Activated B cell treated with CpG ODN at 0.5 μM for 24 hours (primary cell): Measurements from ENCODE around the gene CHAF1A. TPM values are rescaled to one million over a fixed set of nuclear protein-coding genes. Genes with fewer than 3 reads are reported as not detected.

Source experiments
- ATAC-seq: fragments of 200-7000 bp; cut with Tn5 transposase; one replicate; pipeline ENCODE4 v1.10.0; 2021; ENCODE audit warnings: low read depth, mild to moderate bottlenecking, moderate library complexity
- CTCF ChIA-PET: fragments of 350-600 bp; sonication (Branson Sonifier 250); formaldehyde crosslinking; loops from one replicate; lab custom pipeline; 2021; ENCODE audit warnings: antibody characterized with exemption; lab: Charles Lee
- POLR2A ChIA-PET: fragments of 350-600 bp; sonication (Branson Sonifier 250); formaldehyde crosslinking; loops from one replicate; lab custom pipeline; 2021; ENCODE audit warnings: antibody characterized with exemption; lab: Charles Lee
- DNase-seq: peaks from one replicate; pipeline ENCODE4 v3.0.0; 2022
- H3K27ac Mint-ChIP-seq: one replicate; pipeline ENCODE4 v1.8.0; 2020; ENCODE audit warnings: mixed read lengths
- H3K27me3 Mint-ChIP-seq: one replicate; pipeline ENCODE4 v1.8.0; 2021; ENCODE audit warnings: mixed read lengths
- H3K36me3 Mint-ChIP-seq: one replicate; pipeline ENCODE4 v1.8.0; 2021; ENCODE audit warnings: low read depth, mixed read lengths
- H3K4me1 Mint-ChIP-seq: one replicate; pipeline ENCODE4 v1.8.0; 2021; ENCODE audit warnings: mixed read lengths
- H3K4me3 Mint-ChIP-seq: one replicate; pipeline ENCODE4 v1.8.0; 2020; ENCODE audit warnings: mild to moderate bottlenecking, mixed read lengths
- H3K9me3 Mint-ChIP-seq: one replicate; pipeline ENCODE4 v1.8.0; 2020; ENCODE audit warnings: mixed read lengths
- intact Hi-C: fragments of 100-400 bp; cut with micrococcal nuclease; formaldehyde crosslinking; loops from one replicate; pipeline ENCODE4 v1.15.1; 2024
- total RNA-seq: library from RNA; stranded (reverse); gene quantifications from 2 replicates; pipeline ENCODE4 v1.2.3, GENCODE V29; 2022
- TF ChIP-seq, protein P1 (sequence below): fragments of 200-600 bp; IDR thresholded peaks from one replicate; pipeline ENCODE4 v1.8.0; 2022; ENCODE audit warnings: antibody characterized with exemption, mild to moderate bottlenecking

CHAF1A gene
- total RNA-seq, 1 donor from 2014 or later, result 19.2 TPM

DNA sequence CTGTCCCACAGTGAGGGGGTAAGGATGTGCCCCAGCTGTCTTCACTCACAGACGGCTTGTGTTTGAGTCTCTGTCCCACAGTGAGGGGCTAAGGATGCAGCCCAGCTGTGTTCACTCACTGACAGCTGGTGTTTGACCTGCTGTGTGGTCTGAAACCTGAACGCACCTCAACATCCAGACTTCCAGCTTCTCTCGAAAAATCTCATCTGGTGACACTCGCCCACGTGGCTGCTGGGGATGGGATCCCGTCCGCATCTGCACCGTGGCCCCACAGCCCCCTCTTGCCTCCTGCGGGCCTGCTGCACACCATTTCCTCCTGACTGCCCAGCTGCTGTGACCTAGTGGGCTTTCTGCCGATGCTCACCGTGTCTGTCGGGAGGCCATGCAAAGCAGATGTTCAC, 27.3 kb downstream of the CHAF1A start:
- CTCF ChIA-PET, result no interaction called here
- intact Hi-C loops, result loop anchor here (1.0 kb wide), 1 partner anchor 27 kb away; the partner anchor contains the start of gene CHAF1A
- TF ChIP-seq, protein P1, sequence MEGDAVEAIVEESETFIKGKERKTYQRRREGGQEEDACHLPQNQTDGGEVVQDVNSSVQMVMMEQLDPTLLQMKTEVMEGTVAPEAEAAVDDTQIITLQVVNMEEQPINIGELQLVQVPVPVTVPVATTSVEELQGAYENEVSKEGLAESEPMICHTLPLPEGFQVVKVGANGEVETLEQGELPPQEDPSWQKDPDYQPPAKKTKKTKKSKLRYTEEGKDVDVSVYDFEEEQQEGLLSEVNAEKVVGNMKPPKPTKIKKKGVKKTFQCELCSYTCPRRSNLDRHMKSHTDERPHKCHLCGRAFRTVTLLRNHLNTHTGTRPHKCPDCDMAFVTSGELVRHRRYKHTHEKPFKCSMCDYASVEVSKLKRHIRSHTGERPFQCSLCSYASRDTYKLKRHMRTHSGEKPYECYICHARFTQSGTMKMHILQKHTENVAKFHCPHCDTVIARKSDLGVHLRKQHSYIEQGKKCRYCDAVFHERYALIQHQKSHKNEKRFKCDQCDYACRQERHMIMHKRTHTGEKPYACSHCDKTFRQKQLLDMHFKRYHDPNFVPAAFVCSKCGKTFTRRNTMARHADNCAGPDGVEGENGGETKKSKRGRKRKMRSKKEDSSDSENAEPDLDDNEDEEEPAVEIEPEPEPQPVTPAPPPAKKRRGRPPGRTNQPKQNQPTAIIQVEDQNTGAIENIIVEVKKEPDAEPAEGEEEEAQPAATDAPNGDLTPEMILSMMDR, result no peak
- peaks cover 23% of the 10 kb centered on the region for H3K36me3 Mint-ChIP-seq
- no peak overlapping the region for H3K4me3 Mint-ChIP-seq
- ATAC-seq (no peak), DNase-seq (no peak)
- H3K27me3 Mint-ChIP-seq, result no peaks in the 10 kb centered on the region
- POLR2A ChIA-PET, result interaction anchor here (0.6 to 0.7 kb wide), 2 partner anchors 22 to 441 kb away, joined by 4 to 6 read pairs; no protein-coding TSS in a partner anchor
- no peaks in the 10 kb centered on the region for H3K9me3 Mint-ChIP-seq
- H3K4me1 Mint-ChIP-seq, result peaks cover 37% of the 10 kb centered on the region
- H3K27ac Mint-ChIP-seq, result peak overlapping the region; percentile 67

DNA sequence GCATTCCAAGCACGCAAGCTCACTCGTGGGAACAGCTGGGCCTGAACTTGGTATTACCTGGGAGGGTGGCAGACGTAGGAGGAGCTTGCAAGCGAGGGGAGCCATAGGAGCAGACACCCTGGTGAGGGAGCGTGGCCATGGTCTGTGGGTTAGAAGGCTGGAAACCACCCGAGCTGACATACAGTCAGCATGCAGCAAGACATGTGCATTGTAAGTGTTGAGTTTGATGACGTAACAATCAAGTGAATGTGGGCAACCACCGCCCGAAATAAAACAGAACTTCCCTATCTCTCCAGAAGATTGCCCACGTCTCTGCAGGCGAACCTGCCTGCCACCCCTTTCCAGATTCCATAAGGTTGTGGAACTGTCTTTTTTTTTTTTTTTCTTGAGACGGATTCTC, 28.3 kb downstream of the CHAF1A start:
- Mint-ChIP-seq H3K9me3 (no peaks in the 10 kb centered on the region), H3K36me3 (peaks cover 19% of the 10 kb centered on the region), H3K4me1 (peaks cover 38% of the 10 kb centered on the region), H3K27me3 (no peaks in the 10 kb centered on the region), H3K4me3 (peak overlapping the region; percentile 38), H3K27ac (peak overlapping the region; percentile 67)
- intact Hi-C loops, result loop anchor here (1.0 kb wide), 1 partner anchor 28 kb away; the partner anchor contains the start of gene CHAF1A
- ChIA-PET POLR2A (interaction anchor here (0.5 to 0.8 kb wide), 4 partner anchors 169 to 1473 kb away, joined by 3 to 5 read pairs (median 4); no protein-coding TSS in a partner anchor), CTCF (interaction anchor here (0.6 kb wide), 1 partner anchor 61 kb away, joined by 3 read pairs; no protein-coding TSS in a partner anchor)
- TF ChIP-seq, protein P1, result no peak
- ATAC-seq (peak; percentile 78), DNase-seq (no peak)

DNA sequence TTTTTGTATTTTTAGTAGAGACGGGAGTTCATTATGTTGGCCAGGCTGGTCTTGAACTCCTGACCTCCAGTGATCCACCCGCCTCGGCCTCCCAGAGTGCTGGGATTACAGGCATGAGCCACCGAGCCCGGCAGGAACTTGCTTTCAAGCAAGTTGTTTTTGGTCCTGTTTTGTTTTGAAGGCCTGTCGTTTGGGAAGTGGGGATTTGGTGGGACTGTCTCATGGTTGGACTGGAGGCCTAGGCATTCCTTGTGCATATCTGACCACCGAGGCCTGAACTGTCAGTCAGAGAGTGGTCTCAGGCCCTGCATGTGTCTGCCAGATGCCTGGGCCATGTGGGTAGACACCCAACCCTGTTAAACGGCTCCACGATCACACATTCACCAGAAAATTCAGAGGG, 28.9 kb downstream of the CHAF1A start:
- CTCF ChIA-PET, result no interaction called here
- TF ChIP-seq, protein P1, result no peak
- Mint-ChIP-seq H3K4me1 (peaks cover 38% of the 10 kb centered on the region), H3K36me3 (peaks cover 17% of the 10 kb centered on the region), H3K4me3 (peak overlapping the region; percentile 73), H3K27ac (peak overlapping the region; percentile 67), H3K9me3 (no peaks in the 10 kb centered on the region), H3K27me3 (no peaks in the 10 kb centered on the region)
- intact Hi-C loops, result no loop called here
- ATAC-seq, result peak; percentile 13
- no peak for DNase-seq
- POLR2A ChIA-PET, result interaction anchor here (1.2 kb wide), 1 partner anchor 40 kb away, joined by 3 read pairs; no protein-coding TSS in a partner anchor

DNA sequence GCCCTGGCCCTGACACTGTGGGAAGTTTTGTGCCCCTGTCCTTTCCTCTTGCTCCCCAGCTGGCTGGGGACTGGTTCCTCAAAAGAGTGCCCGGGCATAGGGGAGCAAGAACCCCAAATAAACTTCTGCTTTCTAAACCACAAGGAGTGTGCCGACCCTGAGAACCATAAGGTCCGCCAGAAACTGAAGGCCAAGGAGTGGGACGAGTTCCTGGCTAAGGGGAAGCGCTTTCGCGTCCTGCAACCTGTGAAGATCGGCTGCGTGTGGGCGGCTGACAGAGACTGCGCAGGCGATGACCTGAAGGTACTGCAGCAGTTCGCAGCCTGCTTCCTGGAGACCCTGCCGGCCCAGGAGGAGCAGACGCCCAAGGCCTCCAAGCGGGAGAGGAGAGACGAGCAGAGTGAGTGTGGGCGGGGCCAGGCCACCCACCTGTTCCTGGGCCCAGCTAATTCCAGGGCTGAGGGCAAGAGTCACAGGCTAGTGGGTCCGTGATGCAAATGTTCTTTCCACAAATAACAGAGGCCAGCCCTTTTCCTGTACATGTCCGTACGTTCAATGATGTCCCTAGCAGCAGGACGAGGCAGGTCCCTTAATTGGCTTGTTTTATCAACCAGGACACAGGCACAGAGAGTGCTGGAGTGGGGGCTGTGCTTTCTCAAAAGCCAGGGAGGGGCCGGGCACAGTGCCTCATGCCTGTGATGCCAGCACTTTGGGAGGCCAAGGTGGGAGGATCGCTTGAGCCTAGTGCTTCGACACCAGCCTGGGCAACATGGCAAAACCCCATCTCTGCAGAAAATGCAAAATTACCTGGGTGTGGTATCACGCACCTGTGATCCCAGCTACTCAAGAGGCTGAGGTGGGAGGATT, 29.6 kb downstream of the CHAF1A start:
- H3K27me3 Mint-ChIP-seq, result no peaks in the 10 kb centered on the region
- H3K36me3 Mint-ChIP-seq, result peaks cover 17% of the 10 kb centered on the region
- TF ChIP-seq, protein P1, result no peak
- CTCF ChIA-PET, result no interaction called here
- POLR2A ChIA-PET, result interaction anchor here (1.2 kb wide), 1 partner anchor 39 kb away, joined by 3 read pairs; no protein-coding TSS in a partner anchor
- DNase-seq (no peak), ATAC-seq (peak; percentile 56)
- intact Hi-C loops, result no loop called here
- no peaks in the 10 kb centered on the region for H3K9me3 Mint-ChIP-seq
- peak overlapping the region; percentile 73 for H3K4me3 Mint-ChIP-seq
- H3K27ac Mint-ChIP-seq, result peak overlapping the region; percentile 67
- peaks cover 38% of the 10 kb centered on the region for H3K4me1 Mint-ChIP-seq
